Measurements from ENCODE around the gene EXOC3L4.

EXOC3L4 gene

GRCh38 chr14:103078860-103079587 is 15.5 kb upstream of the EXOC3L4 start:
- no peak for TF ChIP-seq ZNF133 (tag by site-specific recombination; IDR thresholded peaks at IDR 0.05)
- TF ChIP-seq FEZF1 (tag by site-specific recombination; IDR thresholded peaks at IDR 0.05) = no peak
- no peak for TF ChIP-seq ZNF138 (tag by site-specific recombination; IDR thresholded peaks at IDR 0.05; ENCODE audit: borderline replicate concordance)
- no peak for TF ChIP-seq ZNF155 (tag by site-specific recombination; IDR thresholded peaks at IDR 0.05)
- no peak for TF ChIP-seq ZNF623 (tag by site-specific recombination; IDR thresholded peaks at IDR 0.05)
- TF ChIP-seq ZNF404 (tag by site-specific recombination; IDR thresholded peaks at IDR 0.05) = no peak
- no peak for TF ChIP-seq ZNF530 (tag by site-specific recombination; IDR thresholded peaks at IDR 0.05; ENCODE audit: low read depth)
- no peak for TF ChIP-seq ZNF785 (tag by site-specific recombination; IDR thresholded peaks at IDR 0.05)
- no peak for TF ChIP-seq ZFHX2 (tag by site-specific recombination; conservative IDR thresholded peaks at IDR 0.05)
- no peak for TF ChIP-seq ZSCAN5A (tag by site-specific recombination; IDR thresholded peaks at IDR 0.05)
- TF ChIP-seq ZBTB8A (tag by site-specific recombination; IDR thresholded peaks at IDR 0.05) = no peak
- no peak for TF ChIP-seq ZNF747 (tag by site-specific recombination; IDR thresholded peaks at IDR 0.05)
- no peak for TF ChIP-seq ZNF561 (tag by site-specific recombination; IDR thresholded peaks at IDR 0.05; ENCODE audit: borderline replicate concordance)
- TF ChIP-seq, protein P1, sequence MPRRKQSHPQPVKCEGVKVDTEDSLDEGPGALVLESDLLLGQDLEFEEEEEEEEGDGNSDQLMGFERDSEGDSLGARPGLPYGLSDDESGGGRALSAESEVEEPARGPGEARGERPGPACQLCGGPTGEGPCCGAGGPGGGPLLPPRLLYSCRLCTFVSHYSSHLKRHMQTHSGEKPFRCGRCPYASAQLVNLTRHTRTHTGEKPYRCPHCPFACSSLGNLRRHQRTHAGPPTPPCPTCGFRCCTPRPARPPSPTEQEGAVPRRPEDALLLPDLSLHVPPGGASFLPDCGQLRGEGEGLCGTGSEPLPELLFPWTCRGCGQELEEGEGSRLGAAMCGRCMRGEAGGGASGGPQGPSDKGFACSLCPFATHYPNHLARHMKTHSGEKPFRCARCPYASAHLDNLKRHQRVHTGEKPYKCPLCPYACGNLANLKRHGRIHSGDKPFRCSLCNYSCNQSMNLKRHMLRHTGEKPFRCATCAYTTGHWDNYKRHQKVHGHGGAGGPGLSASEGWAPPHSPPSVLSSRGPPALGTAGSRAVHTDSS (tag by site-specific recombination; IDR thresholded peaks at IDR 0.05) = no peak
- no peak for TF ChIP-seq ZNF664 (tag by site-specific recombination; IDR thresholded peaks at IDR 0.05)
- TF ChIP-seq, protein P2, sequence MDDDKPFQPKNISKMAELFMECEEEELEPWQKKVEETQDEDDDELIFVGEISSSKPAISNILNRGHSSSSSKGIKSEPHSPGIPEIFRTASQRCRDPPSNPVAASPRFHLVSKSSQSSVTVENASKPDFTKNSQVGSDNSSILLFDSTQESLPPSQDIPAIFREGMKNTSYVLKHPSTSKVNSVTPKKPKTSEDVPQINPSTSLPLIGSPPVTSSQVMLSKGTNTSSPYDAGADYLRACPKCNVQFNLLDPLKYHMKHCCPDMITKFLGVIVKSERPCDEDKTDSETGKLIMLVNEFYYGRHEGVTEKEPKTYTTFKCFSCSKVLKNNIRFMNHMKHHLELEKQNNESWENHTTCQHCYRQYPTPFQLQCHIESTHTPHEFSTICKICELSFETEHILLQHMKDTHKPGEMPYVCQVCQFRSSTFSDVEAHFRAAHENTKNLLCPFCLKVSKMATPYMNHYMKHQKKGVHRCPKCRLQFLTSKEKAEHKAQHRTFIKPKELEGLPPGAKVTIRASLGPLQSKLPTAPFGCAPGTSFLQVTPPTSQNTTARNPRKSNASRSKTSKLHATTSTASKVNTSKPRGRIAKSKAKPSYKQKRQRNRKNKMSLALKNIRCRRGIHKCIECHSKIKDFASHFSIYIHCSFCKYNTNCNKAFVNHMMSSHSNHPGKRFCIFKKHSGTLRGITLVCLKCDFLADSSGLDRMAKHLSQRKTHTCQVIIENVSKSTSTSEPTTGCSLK (tag by site-specific recombination; IDR thresholded peaks at IDR 0.05) = no peak
- TF ChIP-seq ZFP41 (tag by site-specific recombination; IDR thresholded peaks at IDR 0.05; ENCODE audit: borderline replicate concordance) = no peak
- ChIA-PET CTCF (interaction anchor here (0.6 to 2.0 kb wide), 9 partner anchors 12 to 219 kb away, joined by 3 to 9 read pairs (median 6); no protein-coding TSS in a partner anchor), POLR2A (interaction anchor here (0.7 kb wide), 1 partner anchor 8 kb away, joined by 6 read pairs; no protein-coding TSS in a partner anchor)
- H3K9me3 ChIP-seq (ENCODE audit: control insufficient read depth, insufficient read depth, low read depth, low read length) = no peaks in the 10 kb centered on the region
- H3K4me1 ChIP-seq (ENCODE audit: control insufficient read depth, insufficient read depth, low read length) = 0 out of 2 replicates have a peak, but pooled peaks cover 3% of the 10 kb centered on the region
- no peak overlapping the region for H3K27ac ChIP-seq (ENCODE audit: extremely low read depth, low read depth, low read length)
- H3K36me3 ChIP-seq (ENCODE audit: control insufficient read depth in 2 of 2, insufficient read depth in 1 of 2, low read length in 2 of 2) = no peaks in the 10 kb centered on the region
- no peak overlapping the region for H3K4me3 ChIP-seq (ENCODE audit: low read depth, low read length)

GRCh38 chr14:103081951-103082350 is 12.6 kb upstream of the EXOC3L4 start:
- Histone ChIP-seq H3K4me3 (ENCODE audit: low read depth, low read length) (no peak overlapping the region), H3K27ac (ENCODE audit: extremely low read depth, low read depth, low read length) (no peak overlapping the region), H3K4me1 (ENCODE audit: control insufficient read depth, insufficient read depth, low read length) (no peaks in the 10 kb centered on the region), H3K36me3 (ENCODE audit: control insufficient read depth in 2 of 2, insufficient read depth in 1 of 2, low read length in 2 of 2) (no peaks in the 10 kb centered on the region), H3K9me3 (ENCODE audit: control insufficient read depth, insufficient read depth, low read depth, low read length) (no peaks in the 10 kb centered on the region)
- ChIA-PET CTCF (no interaction called here), POLR2A (no interaction called here)
- peak; percentile 74 for TF ChIP-seq ZNF366 (tag by site-specific recombination; conservative IDR thresholded peaks at IDR 0.05)
- 0 out of 2 replicates have a peak, but pooled peaks have one; percentile 14 for TF ChIP-seq ZNF560 (tag by site-specific recombination; IDR thresholded peaks at IDR 0.05; ENCODE audit: borderline replicate concordance)
- TF ChIP-seq ZNF658 (tag by site-specific recombination; IDR thresholded peaks at IDR 0.05) = no peak
- peak; percentile 71 for TF ChIP-seq ZBTB17 (tag by site-specific recombination; IDR thresholded peaks at IDR 0.05)
- peak; percentile 13; the same call in 1 of the 2 replicates for TF ChIP-seq ZNF621 (tag by site-specific recombination; IDR thresholded peaks at IDR 0.05)
- no peak for TF ChIP-seq ZNF664 (tag by site-specific recombination; IDR thresholded peaks at IDR 0.05)
- TF ChIP-seq ZBTB26 (tag by site-specific recombination; optimal IDR thresholded peaks at IDR 0.05) = no peak
- no peak for TF ChIP-seq RBAK (tag by site-specific recombination; IDR thresholded peaks at IDR 0.05)
- TF ChIP-seq ZNF701 (tag by site-specific recombination; IDR thresholded peaks at IDR 0.05) = 0 out of 2 replicates have a peak, but pooled peaks have one; percentile 12
- no peak for TF ChIP-seq HOXD13 (CRISPR knock-in tag; IDR thresholded peaks at IDR 0.05; ENCODE audit: borderline replicate concordance)
